ENCODE measurements around the gene ST14.

GRCh38 chr11:130171534-130171933 is 12.0 kb downstream of the ST14 start:
- TF ChIP-seq, protein P1, sequence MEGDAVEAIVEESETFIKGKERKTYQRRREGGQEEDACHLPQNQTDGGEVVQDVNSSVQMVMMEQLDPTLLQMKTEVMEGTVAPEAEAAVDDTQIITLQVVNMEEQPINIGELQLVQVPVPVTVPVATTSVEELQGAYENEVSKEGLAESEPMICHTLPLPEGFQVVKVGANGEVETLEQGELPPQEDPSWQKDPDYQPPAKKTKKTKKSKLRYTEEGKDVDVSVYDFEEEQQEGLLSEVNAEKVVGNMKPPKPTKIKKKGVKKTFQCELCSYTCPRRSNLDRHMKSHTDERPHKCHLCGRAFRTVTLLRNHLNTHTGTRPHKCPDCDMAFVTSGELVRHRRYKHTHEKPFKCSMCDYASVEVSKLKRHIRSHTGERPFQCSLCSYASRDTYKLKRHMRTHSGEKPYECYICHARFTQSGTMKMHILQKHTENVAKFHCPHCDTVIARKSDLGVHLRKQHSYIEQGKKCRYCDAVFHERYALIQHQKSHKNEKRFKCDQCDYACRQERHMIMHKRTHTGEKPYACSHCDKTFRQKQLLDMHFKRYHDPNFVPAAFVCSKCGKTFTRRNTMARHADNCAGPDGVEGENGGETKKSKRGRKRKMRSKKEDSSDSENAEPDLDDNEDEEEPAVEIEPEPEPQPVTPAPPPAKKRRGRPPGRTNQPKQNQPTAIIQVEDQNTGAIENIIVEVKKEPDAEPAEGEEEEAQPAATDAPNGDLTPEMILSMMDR (IDR thresholded peaks at IDR 0.05), result no peak
- TF ChIP-seq ZFX (IDR thresholded peaks at IDR 0.05; ENCODE audit: borderline replicate concordance), result no peak

Measured in 22Rv1 (cell line).